Skeletal muscle cell (primary cell): ENCODE results near the gene ADGRD2.

Source experiments
- DNase-seq: peaks from one replicate; pipeline ENCODE4 v3.0.0-alpha.2; 2010; ENCODE audit warnings: low read depth
- H3K4me3 ChIP-seq: 2 replicates; pipeline ENCODE4 v1.5.1; 2011; ENCODE audit warnings: low read depth, mild to moderate bottlenecking, control low read depth, low read length, moderate library complexity

The ADGRD2 gene

DNA sequence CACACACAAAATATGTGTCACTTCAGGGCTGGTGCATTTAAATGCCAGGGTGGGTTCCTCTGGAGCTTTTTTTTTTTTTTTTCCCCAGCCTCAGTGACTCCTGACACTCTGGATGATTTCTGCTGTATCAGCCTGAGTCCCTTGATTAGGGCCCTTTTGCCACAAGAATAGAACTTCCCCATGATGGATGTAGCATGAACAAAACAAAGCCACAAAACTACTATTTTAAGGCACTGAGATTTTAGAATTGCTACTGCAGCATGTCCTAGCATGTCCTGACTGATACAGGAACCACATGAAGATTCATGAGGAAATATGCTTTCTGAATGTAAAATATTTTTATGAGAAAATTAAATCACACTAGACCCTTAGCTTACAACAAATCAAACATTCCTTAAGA lies 13.9 kb upstream of the ADGRD2 start:
- H3K4me3 ChIP-seq: no peak overlapping the region
- no peak for DNase-seq

DNA sequence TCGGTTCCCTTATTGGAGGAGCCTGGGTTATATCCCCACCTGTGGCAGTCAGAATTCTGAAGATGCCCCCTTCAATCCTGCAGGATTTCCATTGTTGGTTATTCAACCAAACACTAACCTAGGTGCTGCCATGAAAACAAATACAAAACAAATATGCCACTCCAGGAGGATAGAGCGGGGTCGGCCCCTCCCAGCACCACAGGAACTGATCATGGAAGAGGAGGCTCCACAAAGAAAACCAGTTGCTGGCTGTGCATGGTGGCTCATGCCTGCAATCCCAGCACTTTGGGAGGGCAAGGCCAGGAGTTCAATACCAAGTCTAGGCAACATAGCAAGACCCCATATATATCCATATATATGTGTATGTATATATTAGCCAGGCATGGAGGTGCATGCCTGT lies 13.2 kb upstream of the ADGRD2 start:
- H3K4me3 ChIP-seq: no peak overlapping the region
- no peak for DNase-seq

DNA sequence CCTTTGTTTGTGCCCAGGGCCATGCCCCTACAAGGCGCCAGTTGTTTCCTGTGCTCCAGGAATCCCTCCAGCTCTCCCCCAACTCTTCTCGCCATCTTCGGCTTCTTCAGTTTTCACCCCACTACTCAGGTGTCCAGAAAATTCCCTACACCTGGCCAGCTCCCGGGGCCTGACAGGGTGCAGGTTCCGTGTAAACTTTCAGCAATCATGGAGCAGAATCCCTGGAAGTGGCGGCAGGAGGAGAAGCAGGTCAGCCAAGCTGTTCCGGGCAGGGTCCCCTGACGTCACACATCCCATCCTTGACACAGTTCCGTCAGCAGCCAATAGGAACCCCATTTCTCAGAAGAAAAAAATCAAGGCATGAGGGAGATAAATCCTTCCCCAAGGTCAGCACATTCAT lies 12.2 kb upstream of the ADGRD2 start:
- DNase-seq: no peak
- no peak overlapping the region for H3K4me3 ChIP-seq

DNA sequence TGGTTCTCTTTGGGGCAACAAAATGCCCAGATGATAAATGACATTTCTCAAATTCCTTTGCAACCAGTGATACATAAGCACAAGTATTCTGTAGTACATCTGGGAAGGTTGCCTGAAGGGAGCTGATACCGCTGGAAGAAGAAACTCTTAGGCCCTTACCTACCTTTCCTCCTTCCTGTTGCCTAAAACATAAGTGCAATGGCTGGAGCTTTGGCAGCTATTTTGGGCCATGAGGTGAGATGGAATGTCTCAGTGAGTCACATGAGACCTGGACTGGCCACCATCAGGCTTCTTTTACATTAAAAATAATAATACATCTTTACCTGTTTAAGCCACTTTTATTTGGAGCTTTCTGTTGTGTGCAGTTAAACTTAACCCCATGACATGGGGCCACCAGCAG lies 11.2 kb upstream of the ADGRD2 start:
- H3K4me3 ChIP-seq: no peak overlapping the region
- no peak for DNase-seq

GRCh38 chr9:124439686-124440243 lies 10.5 kb upstream of the ADGRD2 start:
- no peak for DNase-seq
- H3K4me3 ChIP-seq: no peak overlapping the region

GRCh38 chr9:124440786-124441185 lies 9.5 kb upstream of the ADGRD2 start:
- no peak for DNase-seq
- H3K4me3 ChIP-seq: no peak overlapping the region

DNA sequence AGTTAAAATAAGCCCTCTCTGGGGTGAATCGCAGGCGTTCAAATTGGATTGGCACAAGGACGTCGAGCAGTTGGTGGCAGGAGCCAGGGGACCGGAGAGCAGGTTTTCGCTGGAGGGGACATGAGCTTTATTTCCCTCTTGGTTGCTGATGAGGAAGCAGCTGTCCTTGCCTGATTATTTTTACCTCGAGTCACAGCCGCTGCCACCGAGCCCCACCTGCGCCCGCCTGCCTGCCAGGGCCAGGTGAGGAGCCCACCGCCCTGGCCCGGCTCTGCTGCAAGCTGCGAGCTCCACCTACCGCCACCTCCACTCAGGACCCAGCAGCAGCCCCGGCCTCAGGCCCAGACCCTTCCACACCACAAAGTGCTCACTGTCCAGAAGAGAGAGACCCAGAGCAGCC lies 9.0 kb upstream of the ADGRD2 start:
- DNase-seq: no peak
- no peak overlapping the region for H3K4me3 ChIP-seq

DNA sequence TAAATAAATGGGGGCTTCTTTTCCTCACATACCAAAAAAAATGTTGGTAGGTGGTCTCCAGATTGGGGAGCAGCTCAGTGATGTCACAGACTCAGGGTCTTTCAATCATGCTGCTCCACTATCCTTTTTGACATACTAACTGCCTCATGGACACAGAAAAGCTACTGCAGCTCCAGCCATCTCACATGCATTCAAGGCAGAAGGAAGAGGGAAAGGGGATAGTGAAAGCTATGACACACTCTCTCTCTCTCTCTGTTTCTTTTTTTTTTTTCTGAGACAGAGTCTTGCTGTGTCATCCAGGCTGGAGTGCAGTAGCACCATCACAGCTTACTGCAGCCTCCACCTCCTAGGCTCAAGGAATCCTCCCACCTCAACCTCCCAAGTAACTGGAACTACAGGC lies 7.9 kb upstream of the ADGRD2 start:
- no peak overlapping the region for H3K4me3 ChIP-seq
- DNase-seq: no peak

- no peak for DNase-seq
Measured at GRCh38 chr9:124442826-124443225, 7.4 kb upstream of the ADGRD2 start.

GRCh38 chr9:124443625-124444024 lies 6.6 kb upstream of the ADGRD2 start:
- DNase-seq: no peak
- no peak overlapping the region for H3K4me3 ChIP-seq

More at GRCh38 chr9:124442826-124443225, 7.4 kb upstream of the ADGRD2 start:
- H3K4me3 ChIP-seq: no peak overlapping the region

- DNase-seq: no peak
- H3K4me3 ChIP-seq: no peak overlapping the region
Measured at GRCh38 chr9:124444166-124444565, 6.1 kb upstream of the ADGRD2 start.

GRCh38 chr9:124447297-124447661 lies 3.0 kb upstream of the ADGRD2 start:
- DNase-seq: no peak
- no peak overlapping the region for H3K4me3 ChIP-seq

- H3K4me3 ChIP-seq: no peak overlapping the region
- no peak for DNase-seq
Measured at GRCh38 chr9:124448019-124448418, 2.2 kb upstream of the ADGRD2 start.

- DNase-seq: no peak
Measured at GRCh38 chr9:124449381-124450151, 685 bp upstream of the ADGRD2 start.

GRCh38 chr9:124450931-124451661 lies 845 bp downstream of the ADGRD2 start:
- no peak overlapping the region for H3K4me3 ChIP-seq
- no peak for DNase-seq

More at GRCh38 chr9:124449381-124450151, 685 bp upstream of the ADGRD2 start:
- H3K4me3 ChIP-seq: no peak overlapping the region

- no peak for DNase-seq
- no peak overlapping the region for H3K4me3 ChIP-seq
Measured at GRCh38 chr9:124452326-124452725, 2.1 kb downstream of the ADGRD2 start.

DNA sequence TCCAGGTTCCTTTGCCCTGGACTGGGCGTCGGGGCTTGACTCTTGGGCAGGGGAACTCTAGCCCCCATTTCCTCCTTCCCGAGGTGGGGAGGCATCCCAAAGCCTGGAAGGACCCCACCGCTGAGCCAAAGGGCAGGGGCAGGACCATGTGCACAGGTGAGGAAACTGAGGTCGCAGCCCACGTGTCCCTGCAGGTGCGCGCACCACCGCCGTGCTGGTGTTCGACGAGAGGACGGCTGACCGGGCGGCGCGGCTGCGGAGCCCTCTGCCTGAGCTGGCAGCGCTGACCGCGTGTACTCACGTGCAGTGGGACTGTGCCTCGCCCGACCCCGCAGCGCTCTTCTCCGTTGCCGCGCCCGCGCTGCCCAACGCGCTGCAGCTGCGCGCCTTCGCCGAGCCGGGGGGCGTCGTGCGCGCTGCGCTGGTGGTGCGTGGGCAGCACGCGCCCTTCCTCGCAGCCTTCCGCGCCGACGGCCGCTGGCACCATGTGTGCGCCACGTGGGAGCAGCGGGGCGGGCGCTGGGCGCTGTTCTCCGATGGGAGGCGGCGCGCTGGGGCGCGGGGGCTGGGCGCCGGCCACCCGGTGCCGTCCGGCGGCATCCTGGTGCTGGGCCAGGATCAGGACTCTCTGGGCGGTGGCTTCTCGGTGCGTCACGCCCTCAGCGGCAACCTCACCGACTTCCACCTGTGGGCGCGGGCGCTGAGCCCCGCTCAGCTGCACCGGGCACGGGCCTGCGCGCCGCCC lies 2.8 kb downstream of the ADGRD2 start:
- DNase-seq: no peak

DNA sequence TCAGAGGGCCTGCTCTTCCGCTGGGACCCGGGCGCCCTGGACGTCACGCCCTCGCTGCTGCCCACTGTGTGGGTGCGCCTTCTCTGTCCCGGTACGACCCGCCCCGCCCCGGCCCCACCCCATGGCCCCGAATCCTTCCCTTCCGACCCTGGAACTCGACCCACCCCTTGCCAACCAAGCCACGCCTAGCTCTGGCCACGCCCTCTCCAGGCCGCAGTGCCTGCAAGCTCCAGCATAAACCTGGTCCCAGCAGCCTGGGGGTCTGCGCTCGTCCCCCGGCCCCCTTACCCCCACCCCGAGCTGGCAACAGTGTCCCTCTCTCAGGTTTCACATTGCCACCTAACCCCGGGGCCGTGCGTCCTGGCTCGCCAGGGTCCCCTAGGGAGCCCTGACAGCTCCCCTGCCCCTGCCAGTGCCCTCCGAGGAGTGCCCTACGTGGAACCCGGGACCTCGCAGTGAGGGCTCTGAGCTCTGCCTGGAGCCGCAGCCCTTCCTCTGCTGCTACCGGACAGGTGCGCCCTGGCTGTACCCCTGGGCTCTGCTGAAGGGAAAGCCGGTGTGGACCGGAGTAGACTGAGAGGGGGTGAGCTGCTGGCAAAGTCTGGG lies 3.4 kb downstream of the ADGRD2 start:
- no peak overlapping the region for H3K4me3 ChIP-seq

More for the DNA sequence above, 2.8 kb downstream of the ADGRD2 start:
- no peak overlapping the region for H3K4me3 ChIP-seq

GRCh38 chr9:124454296-124454695 lies 4.0 kb downstream of the ADGRD2 start:
- no peak for DNase-seq
- H3K4me3 ChIP-seq: no peak overlapping the region

More for the DNA sequence above, 3.4 kb downstream of the ADGRD2 start:
- DNase-seq: no peak
